K562 treated with DMSO at 1 percent for 24 hours (cell line): ENCODE data around the gene TMEM132D. TPM values are rescaled to one million over a fixed set of nuclear protein-coding genes. Genes with fewer than 3 reads are reported as not detected.

Source experiments
- total RNA-seq: library from RNA; unstranded; fragments of 300-600 nt; gene quantifications from 2 replicates; pipeline ENCODE4 v1.2.3, GENCODE V29; 2022; ENCODE audit warnings: low read depth; ENCODE audit not compliant: insufficient read depth

Gene TMEM132D
- total RNA-seq: not detected in 2 replicates

DNA sequence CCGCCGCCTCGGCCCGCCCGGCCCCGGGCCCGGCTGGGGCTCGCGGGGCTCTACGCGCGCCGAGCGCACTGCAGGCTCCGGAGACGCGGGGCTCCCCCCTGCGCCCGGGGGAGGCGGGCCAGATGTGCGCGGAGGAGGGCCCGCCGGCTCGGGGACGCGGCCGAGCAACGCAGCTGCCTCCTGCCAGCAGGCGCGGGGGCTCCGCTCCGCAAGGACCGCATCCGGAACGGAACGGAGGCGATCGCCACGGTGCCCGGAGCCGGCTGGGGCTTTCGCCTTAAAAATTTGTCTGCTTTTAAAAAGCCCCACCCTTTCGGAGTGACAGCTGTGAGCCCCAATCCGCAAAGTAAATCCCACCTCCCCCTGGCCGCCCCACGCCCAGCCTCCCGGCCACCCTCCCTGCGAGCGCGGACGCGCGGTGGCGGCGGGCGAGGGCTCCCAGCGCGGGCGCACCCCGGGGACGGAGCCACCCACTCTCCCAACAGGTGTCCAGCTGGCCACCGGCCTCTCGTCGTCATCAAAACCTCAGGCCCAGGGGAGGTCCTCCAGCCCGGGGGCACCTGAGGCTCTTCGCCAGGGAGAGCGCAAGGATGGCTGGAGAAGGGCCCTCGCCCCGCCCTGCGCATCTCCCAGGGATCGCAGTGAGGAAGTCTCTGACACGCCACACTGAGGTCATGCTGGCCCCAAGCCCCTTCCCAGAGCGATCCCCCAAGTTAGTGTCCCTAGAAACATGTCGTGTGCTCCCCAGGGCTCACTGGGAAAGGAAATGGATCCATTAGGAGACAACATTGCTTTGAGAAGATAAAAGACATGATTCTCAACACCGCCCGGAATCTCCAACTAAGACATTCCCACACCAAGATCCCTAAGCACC, at the start of gene TMEM132D:
TMEM132D (minus strand) TSS at position 70 of the 874 bp plus-strand sequence.

